ENCODE data around the gene URAD. TPM values are rescaled to one million over a fixed set of nuclear protein-coding genes. Genes with fewer than 3 reads are reported as not detected.

The URAD gene
- total RNA-seq, 1 donor from 2014 or later = not detected

DNA sequence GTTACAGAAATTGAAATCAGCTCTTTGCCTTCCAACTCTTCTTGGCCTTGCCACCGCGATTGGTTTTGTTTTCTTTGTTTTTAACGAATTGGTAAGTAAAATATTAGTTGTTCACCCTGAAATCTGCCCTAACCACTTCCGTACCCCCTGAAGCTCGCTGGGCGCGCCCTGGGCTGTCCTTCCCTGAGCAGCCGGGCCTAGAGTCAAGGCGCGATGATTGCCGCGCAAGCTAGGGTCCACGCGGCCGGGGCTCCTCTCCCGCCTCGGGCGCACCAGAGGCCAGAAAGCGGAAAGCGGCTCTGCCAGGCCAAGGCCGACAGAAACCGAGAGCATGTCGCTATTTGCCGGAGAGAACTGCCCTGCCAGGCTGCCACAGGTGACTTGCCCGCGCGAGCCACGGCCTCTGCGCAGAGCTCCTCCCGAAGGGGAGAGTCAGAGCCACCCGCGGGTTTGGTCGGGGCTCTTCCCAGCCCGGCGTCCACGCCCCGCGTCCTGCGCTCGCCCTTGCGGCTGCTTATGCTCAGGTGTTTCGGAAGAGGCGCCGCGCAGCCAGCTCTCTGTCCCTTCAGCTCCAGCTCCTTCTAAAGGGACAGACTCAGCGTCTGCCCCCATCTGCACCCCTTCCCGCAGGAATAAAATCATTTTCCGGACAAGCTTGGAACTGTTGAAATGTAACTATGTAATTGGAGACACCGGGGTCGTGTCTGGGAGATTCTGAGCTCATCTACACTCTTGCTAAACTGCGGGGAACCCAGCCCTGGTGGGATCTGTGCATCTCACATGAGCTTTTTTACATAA lies 12.7 kb downstream of the URAD start:
- TF ChIP-seq, protein P1, sequence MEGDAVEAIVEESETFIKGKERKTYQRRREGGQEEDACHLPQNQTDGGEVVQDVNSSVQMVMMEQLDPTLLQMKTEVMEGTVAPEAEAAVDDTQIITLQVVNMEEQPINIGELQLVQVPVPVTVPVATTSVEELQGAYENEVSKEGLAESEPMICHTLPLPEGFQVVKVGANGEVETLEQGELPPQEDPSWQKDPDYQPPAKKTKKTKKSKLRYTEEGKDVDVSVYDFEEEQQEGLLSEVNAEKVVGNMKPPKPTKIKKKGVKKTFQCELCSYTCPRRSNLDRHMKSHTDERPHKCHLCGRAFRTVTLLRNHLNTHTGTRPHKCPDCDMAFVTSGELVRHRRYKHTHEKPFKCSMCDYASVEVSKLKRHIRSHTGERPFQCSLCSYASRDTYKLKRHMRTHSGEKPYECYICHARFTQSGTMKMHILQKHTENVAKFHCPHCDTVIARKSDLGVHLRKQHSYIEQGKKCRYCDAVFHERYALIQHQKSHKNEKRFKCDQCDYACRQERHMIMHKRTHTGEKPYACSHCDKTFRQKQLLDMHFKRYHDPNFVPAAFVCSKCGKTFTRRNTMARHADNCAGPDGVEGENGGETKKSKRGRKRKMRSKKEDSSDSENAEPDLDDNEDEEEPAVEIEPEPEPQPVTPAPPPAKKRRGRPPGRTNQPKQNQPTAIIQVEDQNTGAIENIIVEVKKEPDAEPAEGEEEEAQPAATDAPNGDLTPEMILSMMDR (IDR thresholded peaks at IDR 0.05; ENCODE audit: insufficient read depth, low read length, poor library complexity, severe bottlenecking) = no peak
- DNase-seq (ENCODE audit: low read depth) = no peak
- H3K36me3 ChIP-seq (ENCODE audit: control insufficient read depth, insufficient read depth, low read length) = no peaks in the 10 kb centered on the region
- peaks cover 92% of the 10 kb centered on the region for H3K27me3 ChIP-seq (ENCODE audit: control insufficient read depth, insufficient read depth, low read length)
- no peak overlapping the region for H3K4me3 ChIP-seq (ENCODE audit: low read depth, low read length)

DNA sequence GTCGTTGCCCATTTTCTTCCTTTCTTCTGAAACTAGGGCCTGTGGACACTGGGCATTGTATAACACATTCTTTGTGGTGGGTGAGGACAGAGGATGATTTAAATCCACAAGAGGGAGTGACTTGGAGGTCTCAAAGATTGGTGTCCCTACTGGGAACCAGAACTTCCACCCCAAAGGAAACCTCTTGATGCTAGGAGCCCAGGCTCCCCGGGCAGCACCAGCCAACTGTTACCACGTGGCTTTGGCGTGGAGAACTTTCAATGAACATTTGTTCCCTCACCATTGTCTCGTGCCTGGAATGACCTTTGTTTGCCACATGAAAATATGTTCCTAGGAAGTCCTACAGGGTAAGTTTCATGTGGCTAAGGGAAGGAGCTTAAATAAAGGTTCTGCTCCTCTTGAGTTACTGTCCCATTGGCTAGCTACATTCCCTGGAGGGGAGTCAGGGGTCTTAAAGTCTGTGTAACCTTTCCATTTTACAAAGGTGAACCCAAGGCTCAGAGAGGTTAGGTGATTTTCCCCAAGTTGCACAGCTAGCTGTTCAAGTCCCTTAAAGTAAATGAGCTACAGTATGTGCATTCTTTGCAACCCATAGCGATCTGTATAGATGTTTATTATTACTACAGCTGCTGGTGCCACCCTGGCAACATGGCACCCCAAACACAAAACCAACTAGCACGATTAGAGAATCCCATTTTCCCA lies 14.4 kb downstream of the URAD start:
- Histone ChIP-seq H3K36me3 (ENCODE audit: control insufficient read depth, insufficient read depth, low read length) (no peaks in the 10 kb centered on the region), H3K4me3 (ENCODE audit: low read depth, low read length) (no peak overlapping the region), H3K27me3 (ENCODE audit: control insufficient read depth, insufficient read depth, low read length) (peaks cover 89% of the 10 kb centered on the region)
- TF ChIP-seq, protein P1 (IDR thresholded peaks at IDR 0.05; ENCODE audit: insufficient read depth, low read length, poor library complexity, severe bottlenecking) = no peak
- DNase-seq (ENCODE audit: low read depth) = no peak

DNA sequence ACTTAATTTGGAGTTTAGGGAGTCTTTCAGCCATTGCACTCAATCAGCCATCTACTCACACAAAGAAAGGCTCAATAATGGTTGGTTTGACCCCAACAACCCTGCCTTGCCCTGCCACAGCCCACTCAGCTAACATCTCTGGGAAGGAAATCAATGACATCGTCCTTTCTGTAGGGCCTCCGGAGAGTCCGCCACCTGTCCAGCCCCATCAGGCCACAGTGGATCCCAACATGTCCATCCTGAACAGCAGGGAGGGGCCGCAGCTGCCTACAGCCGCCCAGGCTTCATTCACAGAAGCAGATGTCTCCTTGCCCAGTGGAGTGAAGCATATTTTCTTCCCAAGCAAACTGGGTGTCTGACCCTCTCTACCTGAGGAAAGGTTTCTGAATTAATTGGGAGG lies 15.2 kb downstream of the URAD start:
- Histone ChIP-seq H3K36me3 (ENCODE audit: control insufficient read depth, insufficient read depth, low read length) (no peaks in the 10 kb centered on the region), H3K4me3 (ENCODE audit: low read depth, low read length) (no peak overlapping the region), H3K27me3 (ENCODE audit: control insufficient read depth, insufficient read depth, low read length) (peaks cover 90% of the 10 kb centered on the region)
- TF ChIP-seq, protein P1 (IDR thresholded peaks at IDR 0.05; ENCODE audit: insufficient read depth, low read length, poor library complexity, severe bottlenecking) = no peak
- no peak for DNase-seq (ENCODE audit: low read depth)

DNA sequence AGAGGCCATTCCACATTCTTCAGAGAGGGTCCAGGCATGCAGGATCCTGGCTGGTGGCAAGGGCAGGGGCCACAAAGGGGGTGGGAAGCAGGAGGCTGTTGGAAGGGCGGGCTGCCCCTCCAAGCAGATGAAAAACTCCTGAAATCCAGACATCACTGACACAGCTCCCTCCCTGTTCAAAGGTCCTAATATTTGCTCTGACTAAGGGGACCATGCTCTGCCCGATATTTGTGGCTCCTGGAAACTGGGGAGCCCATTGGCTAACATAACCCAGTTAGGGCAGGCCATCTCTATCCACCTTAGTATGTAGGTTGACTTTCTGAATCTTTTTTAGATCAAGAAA lies 16.0 kb downstream of the URAD start:
- TF ChIP-seq, protein P1 (IDR thresholded peaks at IDR 0.05; ENCODE audit: insufficient read depth, low read length, poor library complexity, severe bottlenecking) = no peak
- Histone ChIP-seq H3K36me3 (ENCODE audit: control insufficient read depth, insufficient read depth, low read length) (no peaks in the 10 kb centered on the region), H3K4me3 (ENCODE audit: low read depth, low read length) (no peak overlapping the region), H3K27me3 (ENCODE audit: control insufficient read depth, insufficient read depth, low read length) (peaks cover 90% of the 10 kb centered on the region)
- DNase-seq (ENCODE audit: low read depth) = no peak

DNA sequence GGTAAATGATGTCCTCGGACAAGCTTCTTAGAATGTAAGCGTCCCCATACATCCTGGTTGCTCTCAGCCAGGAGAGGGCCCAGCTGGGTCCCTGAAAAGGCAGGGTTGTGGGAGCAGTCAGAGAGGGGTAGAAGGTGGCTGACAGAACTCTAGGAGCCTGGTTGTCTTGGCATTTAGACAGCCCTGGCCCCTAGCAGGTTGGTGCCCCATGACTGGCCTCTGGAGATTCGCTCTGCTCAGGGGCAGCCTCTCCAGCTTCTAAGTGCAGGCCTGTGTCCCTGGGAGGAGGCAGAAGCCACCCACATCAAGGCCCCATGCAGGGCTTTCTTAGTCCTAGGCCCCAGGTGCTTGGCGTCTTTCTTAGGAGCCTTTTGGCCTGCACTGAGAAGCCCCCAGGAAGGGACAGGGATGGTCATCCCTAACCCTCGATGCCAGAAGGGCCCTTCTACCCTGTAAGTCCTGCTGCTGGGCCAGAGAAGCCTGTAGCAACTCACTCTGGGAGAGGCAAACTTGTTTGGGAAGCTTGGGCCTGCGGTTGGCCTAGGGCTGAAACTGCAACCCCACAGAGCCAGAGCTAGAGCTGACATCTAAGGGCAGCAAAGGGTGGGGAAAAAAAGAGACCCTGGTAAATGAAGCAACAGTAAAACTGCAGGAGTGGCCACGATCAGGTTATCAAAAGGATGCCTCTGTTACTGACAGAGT lies 16.6 kb downstream of the URAD start:
- no peak for DNase-seq (ENCODE audit: low read depth)
- TF ChIP-seq, protein P1 (IDR thresholded peaks at IDR 0.05; ENCODE audit: insufficient read depth, low read length, poor library complexity, severe bottlenecking) = no peak
- Histone ChIP-seq H3K36me3 (ENCODE audit: control insufficient read depth, insufficient read depth, low read length) (no peaks in the 10 kb centered on the region), H3K27me3 (ENCODE audit: control insufficient read depth, insufficient read depth, low read length) (peaks cover 90% of the 10 kb centered on the region), H3K4me3 (ENCODE audit: low read depth, low read length) (no peak overlapping the region)
